GM11168 (cell line): ENCODE results near the gene WDFY4.

ENCODE experiments used
- in situ Hi-C: fragments of 300-500 bp; cut with MboI; formaldehyde crosslinking; loops from one replicate; pipeline ENCODE4 v1.12.0; 2022; ENCODE audit warnings: low sequenced_read_pairs; ENCODE audit not compliant: unreplicated experiment

The WDFY4 gene

DNA sequence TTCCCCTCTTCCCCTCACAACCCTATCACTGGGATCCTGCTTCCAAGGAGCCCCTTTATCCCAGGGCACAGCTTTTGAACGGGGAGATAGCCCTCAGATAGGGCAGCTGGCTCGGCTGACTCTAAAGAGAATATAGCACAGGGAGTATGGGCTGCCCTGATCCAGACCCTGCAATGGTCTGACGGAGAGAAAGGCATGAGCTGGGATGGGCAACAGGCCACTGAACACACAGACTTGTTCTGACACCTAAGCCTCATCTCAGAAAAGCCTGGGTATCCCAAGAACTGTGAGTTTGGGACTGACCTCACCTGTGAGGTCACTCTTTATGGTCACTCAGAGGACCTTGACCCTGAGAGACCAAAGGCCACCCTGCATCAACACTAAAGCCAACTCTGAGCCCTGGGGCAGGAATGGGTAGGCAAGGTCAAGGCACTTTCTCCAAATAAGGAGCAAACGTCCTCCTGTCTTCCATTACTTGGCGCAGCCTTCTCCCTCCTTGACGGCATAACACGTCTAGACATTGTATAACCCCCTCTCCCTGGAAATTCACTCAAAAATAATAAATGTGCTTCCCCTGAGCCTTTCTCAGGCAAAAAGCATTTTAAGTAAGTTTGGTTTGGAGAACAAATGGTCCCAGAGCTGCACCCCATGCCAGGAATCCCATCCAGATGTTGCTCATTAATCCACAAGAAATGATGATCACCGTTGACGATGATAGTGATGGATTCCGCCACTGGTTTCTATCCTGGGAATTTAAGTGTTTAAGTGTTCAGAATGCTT, 263.2 kb downstream of the WDFY4 start:
- in situ Hi-C loops = no loop called here

DNA sequence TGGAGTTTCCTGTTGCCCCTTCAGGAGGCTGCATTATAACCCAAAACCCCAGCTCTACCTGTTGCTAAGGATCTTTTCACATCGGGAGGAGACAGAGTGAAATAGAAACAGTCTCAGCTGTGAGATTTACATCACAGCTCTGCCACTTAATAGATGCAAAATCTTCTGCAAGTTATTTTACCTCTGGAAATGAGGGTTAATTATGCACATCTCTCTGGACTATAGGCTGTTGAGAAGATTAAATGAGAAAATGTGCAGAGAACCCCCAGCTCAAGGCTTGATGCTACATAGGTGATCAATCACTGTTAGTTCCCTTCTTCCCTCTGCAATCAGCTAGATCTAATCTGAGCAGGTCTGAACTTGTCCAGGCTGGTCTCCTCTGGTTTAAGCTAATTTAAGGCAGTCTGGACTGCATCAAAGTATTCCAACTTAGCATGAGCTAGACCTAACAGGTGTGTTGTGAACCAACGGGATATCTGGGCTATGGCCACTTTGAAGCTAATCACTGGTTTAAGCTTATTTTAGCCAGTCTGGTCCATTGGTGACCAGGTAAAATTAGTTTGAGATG, 263.9 kb downstream of the WDFY4 start:
- in situ Hi-C loops = no loop called here

DNA sequence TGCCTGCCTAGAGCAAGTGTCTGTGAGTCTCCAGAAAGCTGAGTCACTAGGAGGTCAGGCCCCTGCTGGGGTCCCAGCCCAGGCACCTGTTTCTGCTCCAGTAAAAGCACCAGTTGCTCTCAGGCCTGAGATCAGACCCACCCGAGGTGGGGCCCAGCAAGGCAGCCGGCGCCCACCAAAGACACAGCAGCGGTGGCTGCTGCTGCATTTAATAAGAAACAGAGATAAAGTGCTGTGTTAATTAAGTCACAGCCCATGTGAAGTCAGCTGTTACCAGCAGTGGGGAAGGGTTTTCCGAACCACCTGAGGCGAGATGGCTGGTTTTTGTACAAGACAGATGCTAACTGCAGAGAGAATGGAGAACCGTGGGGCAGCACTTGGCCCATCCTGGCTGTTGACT, 267.0 kb downstream of the WDFY4 start:
- in situ Hi-C loops = no loop called here

DNA sequence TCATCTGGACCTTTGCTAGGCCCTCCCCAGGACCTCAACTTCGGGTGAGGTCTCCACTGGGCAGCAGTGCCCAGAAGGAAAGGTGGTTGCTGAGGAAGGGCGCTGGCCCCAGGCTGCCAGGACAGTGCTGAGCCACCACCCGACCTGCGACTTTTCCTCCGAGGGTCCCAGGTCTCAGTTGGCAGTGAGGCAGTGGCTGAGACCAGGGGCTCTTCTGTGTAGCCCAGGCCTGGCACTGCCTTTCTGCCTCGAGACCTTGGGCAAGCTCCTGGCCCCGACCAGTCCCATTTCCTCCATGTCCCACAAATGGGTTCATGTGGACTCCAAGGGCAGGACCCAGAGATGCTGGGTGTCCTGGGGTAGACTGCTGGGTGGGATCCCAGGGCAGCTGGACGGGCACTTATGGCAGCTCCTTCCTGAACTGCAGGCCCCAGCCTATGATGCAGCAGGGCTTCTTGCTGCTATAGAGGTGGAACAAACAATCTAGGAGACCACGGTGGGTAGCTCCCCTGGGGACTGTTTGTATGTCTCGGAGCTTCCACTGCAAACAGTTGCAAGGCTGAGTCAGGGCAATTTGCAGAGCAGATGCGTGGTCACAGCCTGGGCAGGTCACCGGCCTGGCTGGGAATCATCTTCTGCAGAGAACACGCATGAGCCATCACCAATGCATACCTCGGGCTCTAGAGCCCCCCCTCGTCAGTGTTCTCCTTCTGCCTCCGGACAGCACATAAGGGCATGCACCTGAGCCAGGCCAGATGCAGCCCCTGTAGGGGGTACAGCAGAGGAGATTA, 272.9 kb downstream of the WDFY4 start:
- in situ Hi-C loops = no loop called here

DNA sequence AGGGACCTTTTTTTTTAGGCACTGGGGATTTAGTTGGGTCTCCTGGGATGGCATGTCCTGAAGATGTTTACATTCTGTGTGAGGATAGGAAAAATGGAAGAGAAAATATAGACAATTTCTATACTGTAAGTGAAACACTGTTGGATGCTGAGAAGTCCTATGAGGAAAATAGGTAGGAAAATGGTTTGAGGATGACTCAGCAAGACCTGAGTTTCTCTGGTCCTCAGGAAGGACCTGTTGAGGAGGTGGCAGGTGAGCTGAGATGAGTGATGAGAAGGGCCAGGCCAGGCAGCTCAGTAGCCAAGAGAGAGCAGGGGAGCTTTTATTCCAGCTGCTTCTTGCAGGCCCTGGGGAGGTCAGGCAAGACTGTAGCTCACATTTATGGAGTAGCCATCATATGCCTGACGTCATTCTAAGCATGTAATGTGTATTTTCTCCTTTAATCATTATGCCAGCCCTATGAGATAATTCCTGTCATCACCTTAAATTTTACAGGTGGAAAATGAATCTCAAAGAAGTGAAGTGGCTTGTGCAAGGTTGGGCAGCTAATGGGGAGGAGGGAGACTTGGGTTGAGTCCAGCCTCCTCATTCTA, 274.0 kb downstream of the WDFY4 start:
- in situ Hi-C loops = no loop called here

DNA sequence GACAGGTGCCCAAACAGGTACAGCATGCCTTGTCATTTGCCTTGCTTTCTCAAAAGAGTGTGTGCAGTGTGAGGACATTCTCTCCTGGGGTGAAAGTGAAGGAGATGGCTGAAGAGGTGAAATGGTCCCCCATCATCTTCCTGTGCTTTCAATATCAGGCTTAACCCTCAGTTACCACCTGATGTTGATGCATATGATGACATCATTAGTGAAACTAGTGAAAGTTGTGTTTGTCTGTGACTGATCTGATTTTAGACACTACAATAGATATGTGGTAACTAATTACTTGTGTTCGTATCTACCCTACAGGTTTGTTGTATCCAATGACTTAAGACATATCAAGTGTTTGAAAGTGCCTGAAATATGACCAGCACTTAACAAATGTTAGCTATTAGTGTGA, 279.4 kb downstream of the WDFY4 start:
- in situ Hi-C loops = loop anchor here (5.0 kb wide), 1 partner anchor 78 kb away; no protein-coding TSS in a partner anchor

DNA sequence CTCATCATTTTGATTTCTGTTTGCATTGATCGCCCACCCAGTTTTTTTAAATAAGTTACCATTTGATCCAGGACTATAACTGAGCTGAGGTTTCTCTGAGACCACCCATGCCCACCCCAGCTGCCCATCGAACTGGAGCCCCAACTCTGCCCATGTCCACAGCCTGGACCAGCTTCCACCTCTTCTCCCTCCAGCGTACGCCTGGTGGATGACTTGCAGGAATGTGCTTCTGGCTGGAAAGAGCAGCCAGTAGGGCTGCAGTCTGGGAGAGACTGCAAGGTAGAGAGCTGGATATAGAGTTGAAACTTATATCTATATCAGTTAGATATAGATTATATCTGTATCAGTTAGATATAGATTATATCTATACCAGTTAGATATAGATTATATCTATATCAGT, 280.8 kb downstream of the WDFY4 start:
- in situ Hi-C loops = no loop called here

DNA sequence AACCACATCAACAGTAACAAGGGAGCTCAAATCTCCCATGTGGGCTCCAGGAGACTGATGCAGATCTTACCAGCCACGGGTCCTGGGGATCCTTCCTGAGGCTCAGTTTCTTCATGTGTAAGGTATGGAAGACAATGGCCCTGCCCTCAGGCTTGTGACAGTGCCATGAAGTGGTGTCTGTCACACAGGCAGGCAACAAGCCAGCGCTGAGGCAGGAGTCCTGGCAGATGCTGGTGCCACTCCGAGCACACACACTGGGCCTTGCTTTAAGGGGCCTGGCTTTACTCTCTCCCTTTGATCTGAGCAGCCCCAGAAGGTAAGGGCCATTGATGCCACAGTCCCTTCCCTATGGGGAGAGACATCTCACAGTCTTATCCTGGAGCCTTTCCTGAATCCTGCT, 283.4 kb downstream of the WDFY4 start:
- in situ Hi-C loops = no loop called here

DNA sequence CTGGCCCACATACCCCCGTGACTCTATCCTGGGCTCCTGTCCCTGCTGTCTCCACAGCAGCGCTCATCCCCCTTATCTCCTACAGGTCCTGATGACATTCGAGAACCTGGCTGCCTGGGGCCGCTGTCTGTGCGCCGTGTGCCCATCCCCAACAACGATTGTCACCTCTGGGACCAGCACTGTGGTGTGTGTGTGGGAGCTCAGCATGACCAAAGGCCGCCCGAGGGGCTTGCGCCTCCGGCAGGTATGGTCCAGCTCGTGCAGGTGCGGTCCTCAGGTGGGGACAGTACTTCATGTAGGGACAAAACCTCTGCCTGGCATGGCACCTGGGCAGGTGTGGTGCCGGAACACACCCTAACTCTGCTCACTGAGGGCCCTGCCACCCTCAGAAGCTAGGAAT, 285.4 kb downstream of the WDFY4 start:
- in situ Hi-C loops = no loop called here

DNA sequence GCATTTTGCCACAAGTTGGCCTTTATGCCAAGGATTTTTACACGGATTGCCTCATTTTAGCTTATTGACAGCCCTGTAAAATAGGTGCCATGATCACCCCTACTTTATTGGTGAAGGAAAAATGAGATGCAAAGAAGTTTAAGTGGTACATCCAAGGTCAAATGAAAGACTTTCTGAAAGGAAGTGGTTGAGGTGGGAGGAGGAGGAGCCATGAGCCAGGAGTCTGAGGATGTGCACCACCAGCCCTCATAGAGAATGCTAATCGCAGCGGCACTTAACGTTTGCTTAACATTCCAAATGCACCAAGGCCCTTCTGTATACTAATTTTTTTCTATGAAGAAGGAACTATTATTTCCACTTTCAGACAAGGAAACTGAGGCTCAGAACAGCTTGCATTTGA, 286.0 kb downstream of the WDFY4 start:
- in situ Hi-C loops = no loop called here

DNA sequence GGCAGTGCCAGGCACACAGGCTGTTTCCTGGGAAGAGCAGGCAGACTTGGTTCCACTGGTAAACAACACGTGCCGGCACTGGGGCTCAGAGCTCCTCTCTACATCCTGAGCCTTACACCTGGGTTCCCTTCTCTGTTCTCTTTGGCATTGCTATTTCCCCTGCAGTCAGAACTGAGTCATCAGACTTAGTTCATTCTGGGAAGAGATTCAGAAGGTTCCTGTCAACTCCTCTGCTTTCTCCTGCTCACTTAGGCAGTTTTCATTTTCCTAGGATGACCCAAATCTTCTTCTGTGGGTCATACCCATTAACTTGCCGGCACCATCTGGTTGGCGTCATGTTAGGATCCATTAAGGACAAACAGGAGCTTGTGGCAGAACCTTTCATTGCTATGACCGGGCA, 288.4 kb downstream of the WDFY4 start:
- in situ Hi-C loops = no loop called here

DNA sequence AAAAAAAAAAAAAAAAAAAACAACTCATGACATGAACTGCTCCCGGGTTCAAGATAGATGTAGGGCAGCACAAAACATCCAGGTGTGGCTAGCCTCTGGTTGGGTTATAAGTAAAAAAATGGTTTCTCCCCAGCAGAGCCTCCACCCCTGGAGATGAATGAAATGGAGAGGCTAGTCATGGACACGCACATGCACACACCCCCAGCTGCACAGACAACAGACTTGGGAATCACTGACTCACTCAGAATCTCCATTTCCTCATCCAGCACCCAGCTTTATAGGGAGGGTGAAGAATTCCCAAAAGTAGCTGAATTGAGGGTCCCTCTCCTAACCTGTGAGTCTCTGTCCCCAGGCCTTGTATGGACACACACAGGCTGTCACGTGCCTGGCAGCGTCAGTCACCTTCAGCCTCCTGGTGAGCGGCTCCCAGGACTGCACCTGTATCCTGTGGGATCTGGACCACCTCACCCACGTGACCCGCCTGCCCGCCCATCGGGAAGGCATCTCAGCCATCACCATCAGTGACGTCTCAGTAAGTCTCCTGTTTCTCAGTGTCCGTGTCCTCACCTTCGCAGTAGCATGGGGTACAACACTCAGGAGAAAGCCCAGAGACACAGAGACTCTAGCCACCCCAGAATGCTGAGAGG, 290.0 kb downstream of the WDFY4 start:
- in situ Hi-C loops = loop anchor here (25.0 kb wide), 1 partner anchor 538 kb away; no protein-coding TSS in a partner anchor

DNA sequence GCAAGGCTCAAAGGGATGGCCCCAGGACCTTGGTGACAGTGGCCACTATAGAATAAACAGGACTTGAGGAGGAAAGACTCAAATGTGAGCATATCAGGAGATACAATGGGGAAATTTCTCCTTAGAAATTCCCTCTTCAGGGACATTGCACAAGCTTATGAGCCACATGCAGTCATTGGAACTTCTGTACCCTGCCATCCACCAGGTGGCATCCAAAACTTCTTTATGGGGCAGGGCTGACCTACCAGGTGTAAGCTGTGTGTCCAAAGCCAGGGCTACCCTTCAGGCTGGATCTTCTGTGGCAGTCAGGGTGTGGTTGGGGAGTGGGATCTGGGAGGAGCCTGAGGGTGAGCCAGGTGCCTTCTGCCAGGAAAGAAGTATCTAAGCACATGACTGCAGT, 291.5 kb downstream of the WDFY4 start:
- in situ Hi-C loops = loop anchor here (25.0 kb wide), 1 partner anchor 536 kb away; no protein-coding TSS in a partner anchor

DNA sequence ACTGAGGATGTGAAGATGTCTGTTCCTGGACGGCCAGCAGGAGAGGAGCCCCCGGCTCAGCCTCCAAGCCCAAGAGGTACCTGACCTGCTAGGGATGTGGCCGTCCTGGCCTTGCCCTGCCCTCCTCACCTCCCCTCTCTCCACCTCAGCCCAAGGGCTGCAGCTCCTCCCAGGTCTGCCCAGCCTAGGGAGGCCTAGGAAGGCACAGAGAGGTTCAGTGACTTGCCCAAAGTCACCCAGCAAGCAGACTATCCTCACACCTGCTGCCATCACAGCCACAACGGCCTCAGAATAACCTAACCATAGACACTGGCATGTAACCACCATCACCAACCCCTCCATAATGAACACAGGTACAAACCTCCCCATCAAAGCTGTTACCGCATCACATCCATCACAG, 293.6 kb downstream of the WDFY4 start:
- in situ Hi-C loops = loop anchor here (25.0 kb wide), 1 partner anchor 534 kb away; no protein-coding TSS in a partner anchor

DNA sequence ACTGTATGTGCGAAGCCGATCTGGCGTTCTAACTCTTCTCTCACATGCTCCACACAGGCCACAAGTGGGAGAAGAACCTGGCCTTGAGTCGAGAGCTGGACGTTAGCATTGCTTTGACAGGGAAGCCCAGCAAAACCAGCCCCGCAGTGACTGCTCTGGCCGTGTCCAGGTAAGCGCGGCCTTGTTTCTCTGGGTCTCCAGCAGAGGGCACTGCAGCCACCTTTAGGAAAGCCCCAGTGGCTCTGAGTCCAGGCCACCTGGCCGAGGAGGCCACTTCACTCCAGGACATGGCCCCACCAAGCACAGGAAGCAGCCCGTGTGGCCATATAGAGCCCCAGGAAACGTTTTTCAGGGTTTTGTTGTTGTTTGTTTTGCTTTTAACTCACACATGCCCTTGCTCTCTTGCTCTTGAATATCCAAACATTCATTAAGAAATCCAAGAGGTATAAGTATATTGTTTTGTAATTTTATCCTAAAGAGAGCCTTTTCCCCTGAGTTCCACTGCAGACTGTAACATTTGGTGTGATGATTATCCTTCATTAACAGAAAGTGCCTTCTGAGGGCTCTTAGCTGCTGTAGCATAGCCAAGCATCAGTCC, 296.7 kb downstream of the WDFY4 start:
- in situ Hi-C loops = loop anchor here (25.0 kb wide), 1 partner anchor 531 kb away; no protein-coding TSS in a partner anchor

DNA sequence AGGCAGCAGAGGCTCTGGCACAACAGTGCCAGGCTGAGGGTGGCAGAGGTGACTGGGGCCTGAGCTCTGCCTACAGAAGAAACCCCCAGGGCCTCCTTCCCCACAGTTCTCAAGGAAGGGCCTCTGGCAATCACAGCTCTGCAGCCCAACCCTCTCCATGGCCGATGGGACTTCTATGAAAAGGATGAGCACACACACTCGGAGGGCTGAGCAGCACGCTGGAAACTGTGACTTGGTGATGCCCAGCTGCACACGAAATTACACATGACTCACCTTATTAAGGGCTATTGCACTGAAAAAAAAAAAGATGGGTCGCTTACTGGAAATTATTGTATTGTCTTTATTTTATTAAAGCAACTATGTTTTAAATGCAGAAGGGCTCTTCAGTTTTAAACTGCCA, 297.9 kb downstream of the WDFY4 start:
- in situ Hi-C loops = loop anchor here (25.0 kb wide), 1 partner anchor 530 kb away; no protein-coding TSS in a partner anchor

DNA sequence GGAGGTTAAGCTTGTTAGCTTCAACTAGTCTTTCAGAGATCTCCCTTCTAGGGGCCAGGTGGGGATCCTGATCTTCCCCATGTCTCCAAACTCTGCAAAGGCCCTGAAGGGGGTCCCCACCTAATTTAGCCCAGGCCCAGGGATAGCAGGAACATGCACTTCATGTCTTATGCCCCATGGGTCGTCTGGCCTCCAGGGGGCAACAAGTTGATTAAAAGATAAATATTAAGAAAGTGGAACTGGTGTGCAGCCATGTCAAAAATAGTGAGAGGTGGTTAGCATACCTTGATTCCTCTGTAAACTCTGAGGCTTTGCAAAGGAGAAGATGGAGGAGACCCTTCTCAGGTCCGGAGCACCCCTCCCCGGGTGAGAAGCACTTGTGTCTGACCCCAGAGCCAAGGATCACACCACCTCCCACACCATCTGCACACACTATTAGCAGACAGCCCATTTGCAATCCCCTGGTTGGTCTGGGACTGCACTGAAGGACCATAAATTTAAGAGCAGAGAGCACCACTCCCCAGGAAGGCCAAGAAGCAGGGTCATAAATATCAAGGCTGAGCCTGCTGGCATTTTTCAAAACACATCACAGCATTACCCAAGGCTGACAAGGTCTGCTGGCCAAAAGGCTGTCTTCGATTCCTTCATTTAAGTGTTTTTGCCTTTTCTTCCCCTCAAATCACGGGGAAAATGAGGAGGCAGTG, 299.1 kb downstream of the WDFY4 start:
- in situ Hi-C loops = loop anchor here (25.0 kb wide), 1 partner anchor 529 kb away; no protein-coding TSS in a partner anchor

DNA sequence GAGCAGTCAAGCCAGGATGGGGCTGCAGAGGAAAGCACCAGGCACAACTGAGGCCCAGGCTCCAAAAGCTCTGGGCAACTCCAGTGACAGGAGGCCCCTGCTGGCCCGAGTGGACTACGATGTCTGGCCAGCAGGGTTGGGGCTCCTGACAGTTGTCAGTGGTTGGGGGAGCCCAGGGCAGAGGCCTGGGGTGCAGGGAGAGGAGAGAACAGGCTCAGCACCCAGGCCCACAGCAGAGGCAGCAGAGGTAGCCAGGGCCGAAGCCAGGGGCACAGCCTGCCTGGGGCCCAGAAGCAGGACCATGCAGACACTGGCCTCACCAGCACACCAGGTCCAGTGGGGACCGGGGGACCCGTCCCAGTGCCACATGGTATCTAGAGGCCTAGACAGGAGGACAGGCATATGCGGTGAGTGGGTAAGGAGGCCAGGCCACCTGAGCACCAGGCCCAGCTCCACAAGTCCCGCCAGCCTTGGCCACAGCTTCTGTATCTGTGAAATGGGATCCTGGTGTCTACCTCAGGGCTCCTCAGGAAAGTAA, 301.0 kb downstream of the WDFY4 start:
- in situ Hi-C loops = loop anchor here (25.0 kb wide), 1 partner anchor 527 kb away; no protein-coding TSS in a partner anchor

DNA sequence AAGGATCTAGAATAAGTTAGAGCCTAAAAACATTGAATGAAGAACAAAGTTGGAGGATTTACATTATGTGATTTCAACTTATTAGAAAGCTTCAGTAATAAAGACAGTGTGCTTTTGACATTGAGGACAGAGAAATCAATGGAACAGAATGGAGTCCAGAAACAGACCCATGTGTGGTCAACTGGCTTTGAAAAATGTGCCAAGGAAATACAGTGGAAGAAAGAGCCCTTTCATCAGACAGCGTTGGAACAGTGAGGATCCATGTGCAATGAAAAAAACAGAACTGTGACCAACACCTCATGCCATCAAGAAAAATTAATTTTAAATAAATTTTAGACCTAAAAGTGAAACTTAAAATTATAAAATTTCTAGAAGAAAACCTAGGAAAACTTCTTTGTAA, 305.6 kb downstream of the WDFY4 start:
- in situ Hi-C loops = loop anchor here (25.0 kb wide), 1 partner anchor 522 kb away; no protein-coding TSS in a partner anchor
